DOHH2 (cell line): ENCODE results near the gene HINT1.

Source experiments
- CTCF ChIP-seq: fragments of 200-600 bp; sonication (generic); IDR thresholded peaks from one replicate; pipeline ENCODE4 v1.5.1; 2014; ENCODE audit warnings: antibody characterized with exemption, mild to moderate bottlenecking, low read depth, low read length; ENCODE audit not compliant: poor library complexity, severe bottlenecking
- EZH2phosphoT487 ChIP-seq: fragments of 200-600 bp; sonication (generic); IDR thresholded peaks from 2 replicates; pipeline ENCODE4 v1.6.1; 2017; ENCODE audit warnings: borderline replicate concordance, mild to moderate bottlenecking, antibody characterized with exemption, low read length, moderate library complexity, mixed read lengths

GRCh38 chr5:131211669-131212068, 46.6 kb upstream of the HINT1 start:
- no peak for TF ChIP-seq CTCF
- no peak for TF ChIP-seq EZH2phosphoT487
